HCT116 (cell line): ENCODE measurements around the gene SLC25A53. TPM values are rescaled to one million over a fixed set of nuclear protein-coding genes. Genes with fewer than 3 reads are reported as not detected.

Experiments
- ATAC-seq: fragments of 200-7000 bp; cut with Tn5 transposase; 2 replicates; pipeline ENCODE4 v1.9.1; 2020; ENCODE audit warnings: mild to moderate bottlenecking, moderate library complexity
- BruUV-seq: library from RNA; stranded (reverse); fragments of 400-500 nt; replicated peaks from 2 replicates; lab custom pipeline; 2021; lab: Mats Ljungman, UMichigan
- CTCF ChIA-PET: fragments of 300-600 bp; sonication (Branson Sonifier 250); formaldehyde crosslinking; loops from one replicate; lab custom pipeline; 2021; ENCODE audit warnings: antibody characterized with exemption; lab: Charles Lee
- POLR2A ChIA-PET: fragments of 300-600, 350-600 bp; sonication (Branson Sonifier 250); formaldehyde crosslinking; loops from one replicate; lab custom pipeline; 2021; ENCODE audit warnings: antibody characterized with exemption; lab: Charles Lee
- RAD21 ChIA-PET, 2 experiments: fragments of 300-600 bp; sonication (Branson Sonifier 250); formaldehyde crosslinking; loops; one replicate each; lab custom pipeline; 2023; ENCODE audit warnings: low total read pairs in 2 of 2; ENCODE audit not compliant: uncharacterized antibody in 2 of 2, unreplicated experiment in 2 of 2, low non-redundant PET in 1 of 2; lab: Charles Lee
- DNase-seq: peaks from one replicate; pipeline ENCODE4 v3.0.0-alpha.2; 2010; ENCODE audit warnings: low read depth, low spot score
- H2AFZ ChIP-seq: fragments of 200-600 bp; shearing (Covaris generic), sonication (generic); 2 replicates; pipeline ENCODE4 v1.6.1; 2017; ENCODE audit warnings: low read depth, mixed run types, mixed read lengths, antibody characterized with exemption, low read length; ENCODE audit not compliant: poor library complexity, severe bottlenecking
- H3K27ac ChIP-seq: 2 replicates; pipeline ENCODE4 v1.5.1; 2012; ENCODE audit warnings: low read depth, low read length
- H3K27me3 ChIP-seq: fragments of 200-600 bp; sonication (generic); 2 replicates; pipeline ENCODE4 v1.6.1; 2016; ENCODE audit warnings: mixed run types, low read length, mixed read lengths; ENCODE audit not compliant: insufficient read depth
- H3K36me3 ChIP-seq, 2 experiments: fragments of 200-500 bp in 1 of 2; fragments of 200-600 bp in 1 of 2; sonication (Bioruptor generic) in 1 of 2; sonication (generic) in 1 of 2; 2 replicates each; pipeline versions ENCODE4 v1.5.1 to v1.6.1; 2014 to 2016; ENCODE audit warnings: low read length in 2 of 2, inconsistent platforms in 1 of 2, mixed read lengths in 1 of 2, mixed run types in 1 of 2; ENCODE audit not compliant: insufficient read depth in 2 of 2, control insufficient read depth in 1 of 2
- H3K4me1 ChIP-seq, 2 experiments: fragments of 200-600 bp in 1 of 2; sonication (generic) in 1 of 2; 2 replicates each; pipeline versions ENCODE4 v1.5.1 to v1.6.1; 2012 to 2017; ENCODE audit warnings: low read length in 2 of 2, inconsistent platforms in 1 of 2, mild to moderate bottlenecking in 1 of 2, mixed read lengths in 1 of 2, mixed run types in 1 of 2, moderate library complexity in 1 of 2; ENCODE audit not compliant: insufficient read depth in 2 of 2, control insufficient read depth in 1 of 2
- H3K4me2 ChIP-seq: fragments of 200-600 bp; sonication (generic); 2 replicates; pipeline ENCODE4 v1.6.1; 2017; ENCODE audit warnings: mixed run types, low read length, mixed read lengths
- H3K4me3 ChIP-seq, 2 experiments: fragments of 200-600 bp in 1 of 2; sonication (generic) in 1 of 2; replicated peaks in 1 of 2; 2 replicates each; pipeline ENCODE4 v1.5.1; 2011 to 2016; ENCODE audit warnings: low read length in 2 of 2, control low read depth in 1 of 2, low read depth in 1 of 2, mild to moderate bottlenecking in 1 of 2, mixed read lengths in 1 of 2, mixed run types in 1 of 2
- H3K79me2 ChIP-seq: fragments of 200-600 bp; sonication (generic); 2 replicates; pipeline ENCODE4 v1.6.1; 2017; ENCODE audit warnings: mild to moderate bottlenecking, mixed run types, low read length, moderate library complexity, mixed read lengths; ENCODE audit not compliant: insufficient read depth
- H3K9ac ChIP-seq: fragments of 200-600 bp; sonication (generic); 2 replicates; pipeline ENCODE4 v1.6.1; 2016; ENCODE audit warnings: low read length, mixed read lengths
- H3K9me2 ChIP-seq: fragments of 200-600 bp; sonication (generic), shearing (Covaris generic); 2 replicates; pipeline ENCODE4 v1.6.1; 2017; ENCODE audit warnings: mixed run types, mild to moderate bottlenecking, moderate library complexity; ENCODE audit not compliant: insufficient read depth
- H3K9me3 ChIP-seq, 2 experiments: fragments of 200-500 bp in 1 of 2; fragments of 200-600 bp in 1 of 2; sonication (Bioruptor generic) in 1 of 2; sonication (generic) in 1 of 2; 2 replicates each; pipeline ENCODE4 v1.6.1; 2014 to 2017; ENCODE audit warnings: low read length in 2 of 2, mixed read lengths in 2 of 2, inconsistent platforms in 1 of 2, low read depth in 1 of 2, mild to moderate bottlenecking in 1 of 2, mixed run types in 1 of 2, moderate library complexity in 1 of 2; ENCODE audit not compliant: control insufficient read depth in 1 of 2, insufficient read depth in 1 of 2
- H4K20me1 ChIP-seq: fragments of 200-600 bp; sonication (generic), shearing (Covaris generic); 2 replicates; pipeline ENCODE4 v1.6.1; 2017; ENCODE audit warnings: mixed run types, mild to moderate bottlenecking, moderate library complexity; ENCODE audit not compliant: insufficient read depth
- CBX3 ChIP-seq: IDR thresholded peaks from 2 replicates; pipeline ENCODE4 v1.6.1; 2012; ENCODE audit warnings: low read depth
- EGR1 ChIP-seq: IDR thresholded peaks from 2 replicates; pipeline ENCODE4 v1.6.1; 2012; ENCODE audit warnings: low read depth
- ELF1 ChIP-seq: IDR thresholded peaks from 2 replicates; pipeline ENCODE4 v1.6.1; 2012; ENCODE audit warnings: low read depth, borderline replicate concordance
- EZH2 ChIP-seq: fragments of 200-600 bp; sonication (generic); IDR thresholded peaks from 2 replicates; pipeline ENCODE4 v1.6.1; 2017; ENCODE audit warnings: antibody characterized with exemption, mixed run types
- EZH2phosphoT487 ChIP-seq: fragments of 200-600 bp; IDR thresholded peaks from 2 replicates; pipeline ENCODE4 v1.6.1; 2018; ENCODE audit warnings: antibody characterized with exemption, borderline replicate concordance
- FOSL1 ChIP-seq: IDR thresholded peaks from 2 replicates; pipeline ENCODE4 v1.6.1; 2012; ENCODE audit warnings: low read depth
- POLR2A ChIP-seq: IDR thresholded peaks from 2 replicates; pipeline ENCODE4 v1.7.0; 2011; ENCODE audit warnings: borderline replicate concordance; ENCODE audit not compliant: insufficient read depth, insufficient read length; ENCODE audit errors: extremely low read depth
- SIN3A ChIP-seq: IDR thresholded peaks from 2 replicates; pipeline ENCODE4 v1.6.1; 2012; ENCODE audit warnings: low read depth
- SP1 ChIP-seq: IDR thresholded peaks from 2 replicates; pipeline ENCODE4 v1.6.1; 2012; ENCODE audit warnings: low read depth
- SRF ChIP-seq: IDR thresholded peaks from 2 replicates; pipeline ENCODE4 v1.6.1; 2012; ENCODE audit warnings: low read depth
- TCF7L2 ChIP-seq: IDR thresholded peaks from 2 replicates; pipeline ENCODE4 v1.7.0; 2011; ENCODE audit warnings: borderline replicate concordance, inconsistent platforms; ENCODE audit not compliant: insufficient read depth, insufficient read length; ENCODE audit errors: extremely low read depth
- YY1 ChIP-seq: IDR thresholded peaks from 2 replicates; pipeline ENCODE4 v1.6.1; 2011; ENCODE audit warnings: low read length, low read depth, moderate library complexity, mild to moderate bottlenecking; ENCODE audit not compliant: insufficient replicate concordance; ENCODE audit errors: extremely low read depth
- intact Hi-C: fragments of 100-400 bp; cut with micrococcal nuclease; formaldehyde crosslinking; loops from 2 replicates; pipeline ENCODE4 v1.10.0; 2022
- total RNA-seq: library from RNA; stranded (reverse); gene quantifications from one replicate; pipeline ENCODE4 v1.2.1, GENCODE V29; 2021; ENCODE audit not compliant: unreplicated experiment
- TF ChIP-seq, protein P1 (sequence below): IDR thresholded peaks from 2 replicates; pipeline ENCODE4 v1.6.1; 2011; ENCODE audit warnings: mild to moderate bottlenecking, low read length, moderate library complexity; ENCODE audit not compliant: insufficient replicate concordance; ENCODE audit errors: extremely low read depth
- TF ChIP-seq, protein P2 (sequence below): IDR thresholded peaks from 2 replicates; pipeline ENCODE4 v1.6.1; 2012
- TF ChIP-seq, protein P3 (sequence below): IDR thresholded peaks from 2 replicates; pipeline ENCODE4 v1.6.1; 2012

SLC25A53 gene
- total RNA-seq, 1 experiment from 2014 or later: 3.4 TPM

DNA sequence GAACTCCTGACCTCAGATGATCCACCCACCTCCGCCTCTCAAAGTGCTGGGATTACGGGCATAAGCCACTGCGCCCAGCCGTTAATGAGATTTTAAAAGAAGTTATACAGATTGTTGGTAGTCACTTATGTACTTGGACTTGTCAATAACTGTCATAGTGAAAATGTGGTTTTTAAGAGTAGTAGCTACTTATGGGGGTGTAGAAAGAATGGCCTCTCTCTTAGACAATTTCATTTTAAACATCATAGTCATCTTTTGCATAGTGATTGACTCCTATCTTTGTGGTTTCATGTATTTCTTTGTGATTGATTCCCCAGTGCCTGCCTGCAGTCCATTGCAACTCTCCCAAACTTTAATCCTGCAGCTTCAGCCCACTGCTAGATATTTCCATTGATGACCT is 26.9 kb upstream of the SLC25A53 start:
- Histone ChIP-seq H3K4me1 (no peaks in the 10 kb centered on the region), H3K9me2 (no peaks in the 10 kb centered on the region), H4K20me1 (no peaks in the 10 kb centered on the region), H3K79me2 (peaks cover 49% of the 10 kb centered on the region), H3K4me3 (no peak overlapping the region), H3K27ac (no peak overlapping the region), H3K27me3 (no peaks in the 10 kb centered on the region), H3K4me2 (no peak overlapping the region), H3K9ac (no peak overlapping the region), H3K36me3 (peaks cover 3 to 6% of the 10 kb centered on the region in 2 experiments; a peak in 2 of 4 replicates), H2AFZ (no peak overlapping the region), H3K9me3 (no peaks in the 10 kb centered on the region)
- ATAC-seq (no peak), DNase-seq (no peak)
- TF ChIP-seq POLR2A (no peak), FOSL1 (no peak), ELF1 (no peak), YY1 (no peak), TCF7L2 (no peak), SP1 (no peak), CBX3 (no peak), EGR1 (no peak), SIN3A (no peak), SRF (no peak), EZH2phosphoT487 (no peak), EZH2 (no peak)
- TF ChIP-seq, protein P1, sequence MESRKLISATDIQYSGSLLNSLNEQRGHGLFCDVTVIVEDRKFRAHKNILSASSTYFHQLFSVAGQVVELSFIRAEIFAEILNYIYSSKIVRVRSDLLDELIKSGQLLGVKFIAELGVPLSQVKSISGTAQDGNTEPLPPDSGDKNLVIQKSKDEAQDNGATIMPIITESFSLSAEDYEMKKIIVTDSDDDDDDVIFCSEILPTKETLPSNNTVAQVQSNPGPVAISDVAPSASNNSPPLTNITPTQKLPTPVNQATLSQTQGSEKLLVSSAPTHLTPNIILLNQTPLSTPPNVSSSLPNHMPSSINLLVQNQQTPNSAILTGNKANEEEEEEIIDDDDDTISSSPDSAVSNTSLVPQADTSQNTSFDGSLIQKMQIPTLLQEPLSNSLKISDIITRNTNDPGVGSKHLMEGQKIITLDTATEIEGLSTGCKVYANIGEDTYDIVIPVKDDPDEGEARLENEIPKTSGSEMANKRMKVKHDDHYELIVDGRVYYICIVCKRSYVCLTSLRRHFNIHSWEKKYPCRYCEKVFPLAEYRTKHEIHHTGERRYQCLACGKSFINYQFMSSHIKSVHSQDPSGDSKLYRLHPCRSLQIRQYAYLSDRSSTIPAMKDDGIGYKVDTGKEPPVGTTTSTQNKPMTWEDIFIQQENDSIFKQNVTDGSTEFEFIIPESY: no peak
- TF ChIP-seq, protein P2, sequence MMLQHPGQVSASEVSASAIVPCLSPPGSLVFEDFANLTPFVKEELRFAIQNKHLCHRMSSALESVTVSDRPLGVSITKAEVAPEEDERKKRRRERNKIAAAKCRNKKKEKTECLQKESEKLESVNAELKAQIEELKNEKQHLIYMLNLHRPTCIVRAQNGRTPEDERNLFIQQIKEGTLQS: no peak
- TF ChIP-seq, protein P3, sequence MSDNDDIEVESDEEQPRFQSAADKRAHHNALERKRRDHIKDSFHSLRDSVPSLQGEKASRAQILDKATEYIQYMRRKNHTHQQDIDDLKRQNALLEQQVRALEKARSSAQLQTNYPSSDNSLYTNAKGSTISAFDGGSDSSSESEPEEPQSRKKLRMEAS: no peak
- POLR2A ChIA-PET: no interaction called here
- CTCF ChIA-PET: no interaction called here
- RAD21 ChIA-PET: no interaction called here
- no TSS peak for BruUV-seq
- intact Hi-C loops: no loop called here
